Breast epithelium (tissue), 4 donors: ENCODE data around the gene USP6NL. TPM values are rescaled to one million over a fixed set of nuclear protein-coding genes. Genes with fewer than 3 reads are reported as not detected.

Experiments used
- DNase-seq, 2 donors: peaks; one replicate each; pipeline ENCODE4 v3.0.0-alpha.2; 2019; ENCODE audit warnings: low spot score in 2 of 2
- H3K27ac ChIP-seq, 2 donors: fragments of 200-600 bp; sonication (generic) in 1 of 2; one replicate each; pipeline ENCODE4 v1.5.1; 2016 to 2019; ENCODE audit warnings: mild to moderate bottlenecking in 1 of 2
- H3K27me3 ChIP-seq, 2 donors: fragments of 200-600 bp; sonication (generic) in 1 of 2; one replicate each; pipeline versions ENCODE4 v1.5.1 to v1.6.0; 2017 to 2019; ENCODE audit warnings: control low read depth in 1 of 2, mild to moderate bottlenecking in 1 of 2
- H3K36me3 ChIP-seq: fragments of 200-600 bp; one replicate; pipeline ENCODE4 v1.5.1; 2019
- H3K4me1 ChIP-seq, 2 donors: fragments of 200-600 bp; sonication (generic); one replicate each; pipeline ENCODE4 v1.5.1; 2016 to 2019; ENCODE audit warnings: control low read depth in 1 of 2
- H3K4me3 ChIP-seq, 3 donors: fragments of 200-600 bp; sonication (generic); 1 replicate in 2 of 3; 2 replicates in 1 of 3; pipeline ENCODE4 v1.5.1; 2016 to 2019; ENCODE audit warnings: mild to moderate bottlenecking in 3 of 3, moderate library complexity in 2 of 3
- H3K9me3 ChIP-seq, 2 donors: fragments of 200-600 bp; sonication (generic) in 1 of 2; one replicate each; pipeline ENCODE4 v1.5.1; 2016 to 2019; ENCODE audit warnings: control low read depth in 1 of 2
- CTCF ChIP-seq, 3 donors: fragments of 450-650 bp; IDR thresholded peaks; one replicate each; pipeline ENCODE4 v1.5.1; 2016 to 2017; ENCODE audit warnings: antibody characterized with exemption in 3 of 3, mild to moderate bottlenecking in 3 of 3, moderate library complexity in 3 of 3
- POLR2A ChIP-seq: fragments of 450-650 bp; IDR thresholded peaks from one replicate; pipeline ENCODE4 v1.6.1; 2016; ENCODE audit warnings: antibody characterized with exemption, mild to moderate bottlenecking, moderate library complexity
- POLR2AphosphoS5 ChIP-seq, 3 donors: sonication (generic); formaldehyde crosslinking; IDR thresholded peaks; one replicate each; pipeline ENCODE4 v1.6.1; 2017; ENCODE audit warnings: antibody characterized with exemption in 3 of 3
- intact Hi-C: fragments of 100-400 bp; cut with DNase I; formaldehyde crosslinking; loops from one replicate; pipeline ENCODE4 v1.15.1; 2023; ENCODE audit warnings: low total_unique reads
- total RNA-seq, 3 donors: library from RNA; depleted of rRNA; stranded (reverse); fragments of >200 nt; gene quantifications; one replicate each; pipeline ENCODE4 v1.1.0, GENCODE V29; 2016

USP6NL gene
- total RNA-seq, 3 donors from 2014 or later: 13.8 to 28.7 (median 19.7) TPM

GRCh38 chr10:11415095-11415494, 196.4 kb downstream of the USP6NL start:
- Histone ChIP-seq H3K27me3 (no peaks in the 10 kb centered on the region), H3K9me3 (peaks cover 6 to 15% of the 10 kb centered on the region in 2 donors), H3K4me3 (no peak overlapping the region), H3K4me1 (no peaks in the 10 kb centered on the region), H3K36me3 (no peaks in the 10 kb centered on the region), H3K27ac (no peak overlapping the region)
- intact Hi-C loops: no loop called here
- no peak for TF ChIP-seq POLR2A
- TF ChIP-seq POLR2AphosphoS5 (IDR thresholded peaks at IDR 0.05): no peak
- TF ChIP-seq CTCF (IDR thresholded peaks at IDR 0.05): no peak
- no peak for DNase-seq

GRCh38 chr10:11414314-11415038, 197.0 kb downstream of the USP6NL start:
- H3K27me3 ChIP-seq: no peaks in the 10 kb centered on the region
- H3K36me3 ChIP-seq: no peaks in the 10 kb centered on the region
- intact Hi-C loops: no loop called here
- TF ChIP-seq POLR2A: no peak
- no peak for TF ChIP-seq CTCF (IDR thresholded peaks at IDR 0.05)
- no peak for TF ChIP-seq POLR2AphosphoS5 (IDR thresholded peaks at IDR 0.05)
- no peaks in the 10 kb centered on the region for H3K4me1 ChIP-seq
- DNase-seq: no peak
- H3K9me3 ChIP-seq: peaks cover 6 to 12% of the 10 kb centered on the region in 2 donors
- H3K27ac ChIP-seq: no peak overlapping the region
- no peak overlapping the region for H3K4me3 ChIP-seq

- intact Hi-C loops: no loop called here
- TF ChIP-seq POLR2A (no peak), POLR2AphosphoS5 (IDR thresholded peaks at IDR 0.05) (no peak), CTCF (IDR thresholded peaks at IDR 0.05) (no peak)
- Histone ChIP-seq H3K9me3 (peaks cover 6 to 12% of the 10 kb centered on the region in 2 donors), H3K27me3 (no peaks in the 10 kb centered on the region), H3K27ac (no peak overlapping the region), H3K4me1 (no peaks in the 10 kb centered on the region), H3K36me3 (no peaks in the 10 kb centered on the region), H3K4me3 (no peak overlapping the region)
- no peak for DNase-seq
Observed at GRCh38 chr10:11411926-11412545, 199.4 kb downstream of the USP6NL start.

GRCh38 chr10:11409357-11409756, 202.1 kb downstream of the USP6NL start:
- TF ChIP-seq POLR2A (no peak), POLR2AphosphoS5 (IDR thresholded peaks at IDR 0.05) (no peak), CTCF (IDR thresholded peaks at IDR 0.05) (no peak)
- Histone ChIP-seq H3K27ac (no peak overlapping the region), H3K36me3 (no peaks in the 10 kb centered on the region), H3K4me3 (no peak overlapping the region), H3K27me3 (no peaks in the 10 kb centered on the region), H3K9me3 (peaks cover 6 to 12% of the 10 kb centered on the region in 2 donors), H3K4me1 (no peaks in the 10 kb centered on the region)
- intact Hi-C loops: no loop called here
- no peak for DNase-seq

- no peak for DNase-seq
- no peaks in the 10 kb centered on the region for H3K36me3 ChIP-seq
- H3K4me3 ChIP-seq: no peak overlapping the region
- H3K27ac ChIP-seq: no peak overlapping the region
- intact Hi-C loops: no loop called here
- H3K27me3 ChIP-seq: no peaks in the 10 kb centered on the region
- no peaks in the 10 kb centered on the region for H3K4me1 ChIP-seq
- TF ChIP-seq CTCF (IDR thresholded peaks at IDR 0.05) (no peak), POLR2AphosphoS5 (IDR thresholded peaks at IDR 0.05) (no peak), POLR2A (no peak)
- H3K9me3 ChIP-seq: peaks cover 6 to 8% of the 10 kb centered on the region in 2 donors
Observed at GRCh38 chr10:11407939-11408338, 203.5 kb downstream of the USP6NL start.
